DOHH2 (cell line): ENCODE data around the gene CTIF.

ENCODE experiments used
- H3F3A ChIP-seq: fragments of 200-600 bp; sonication (generic), shearing (Covaris generic); 2 replicates; pipeline ENCODE4 v1.6.0; 2016; ENCODE audit warnings: antibody characterized with exemption, mild to moderate bottlenecking; ENCODE audit not compliant: control insufficient read depth, insufficient read depth
- H3K27ac ChIP-seq: fragments of 200-600 bp; sonication (generic); 2 replicates; pipeline ENCODE4 v1.5.1; 2014; ENCODE audit warnings: low read depth, mild to moderate bottlenecking, low read length, moderate library complexity
- H3K27me3 ChIP-seq: fragments of 200-600 bp; sonication (generic); 2 replicates; pipeline ENCODE4 v1.6.1; 2014; ENCODE audit warnings: mild to moderate bottlenecking, low read length, mixed read lengths; ENCODE audit not compliant: control insufficient read depth
- H3K36me3 ChIP-seq: fragments of 200-600 bp; sonication (generic); 2 replicates; pipeline ENCODE4 v1.6.1; 2014; ENCODE audit warnings: mild to moderate bottlenecking, low read length, moderate library complexity, mixed read lengths; ENCODE audit not compliant: control insufficient read depth
- H3K4me1 ChIP-seq: fragments of 200-600 bp; sonication (generic); 2 replicates; pipeline ENCODE4 v1.6.1; 2014; ENCODE audit warnings: mild to moderate bottlenecking, low read length, mixed read lengths; ENCODE audit not compliant: control insufficient read depth
- H3K4me2 ChIP-seq: fragments of 200-600 bp; sonication (generic); 2 replicates; pipeline ENCODE4 v1.6.0; 2014; ENCODE audit warnings: mild to moderate bottlenecking, low read length, moderate library complexity
- H3K4me3 ChIP-seq: fragments of 200-600 bp; sonication (generic); 2 replicates; pipeline ENCODE4 v1.5.1; 2014; ENCODE audit warnings: mild to moderate bottlenecking, low read length, mixed read lengths
- H3K79me2 ChIP-seq: fragments of 200-600 bp; sonication (generic); 2 replicates; pipeline ENCODE4 v1.6.1; 2014; ENCODE audit warnings: mild to moderate bottlenecking, low read length, mixed read lengths; ENCODE audit not compliant: control insufficient read depth
- H3K9me2 ChIP-seq: fragments of 200-600 bp; sonication (generic); replicated peaks from 2 replicates; pipeline ENCODE4 v1.6.1; 2014; ENCODE audit warnings: mild to moderate bottlenecking, low read length, mixed read lengths; ENCODE audit not compliant: control insufficient read depth
- H3K9me3 ChIP-seq: fragments of 200-600 bp; sonication (generic); 2 replicates; pipeline ENCODE4 v1.6.1; 2014; ENCODE audit warnings: antibody characterized with exemption, low read length, mixed read lengths; ENCODE audit not compliant: control insufficient read depth, insufficient read depth
- H4K20me1 ChIP-seq: fragments of 200-600 bp; sonication (generic); 2 replicates; pipeline ENCODE4 v1.6.0; 2014; ENCODE audit warnings: low read depth, mild to moderate bottlenecking, antibody characterized with exemption, low read length, moderate library complexity; ENCODE audit not compliant: control insufficient read depth, insufficient read depth
- EZH2phosphoT487 ChIP-seq: fragments of 200-600 bp; sonication (generic); IDR thresholded peaks from 2 replicates; pipeline ENCODE4 v1.6.1; 2017; ENCODE audit warnings: borderline replicate concordance, mild to moderate bottlenecking, antibody characterized with exemption, low read length, moderate library complexity, mixed read lengths
- TF ChIP-seq, protein P1 (sequence below): fragments of 200-600 bp; sonication (generic); IDR thresholded peaks from one replicate; pipeline ENCODE4 v1.5.1; 2014; ENCODE audit warnings: antibody characterized with exemption, mild to moderate bottlenecking, low read depth, low read length; ENCODE audit not compliant: poor library complexity, severe bottlenecking

CTIF gene

GRCh38 chr18:48780201-48780912 is 241.5 kb downstream of the CTIF start:
- Histone ChIP-seq H3K27me3 (peaks cover 5% of the 10 kb centered on the region; the same call in 1 of the 2 replicates), H3K36me3 (no peaks in the 10 kb centered on the region), H3K4me3 (no peak overlapping the region), H3K4me1 (peaks cover 24% of the 10 kb centered on the region), H3K9me3 (no peaks in the 10 kb centered on the region), H3K27ac (no peak overlapping the region), H3K4me2 (no peak overlapping the region), H3K9me2 (no peaks in the 10 kb centered on the region), H4K20me1 (peaks cover 8% of the 10 kb centered on the region; the same call in 1 of the 2 replicates), H3F3A (peaks cover 7% of the 10 kb centered on the region), H3K79me2 (no peaks in the 10 kb centered on the region)
- TF ChIP-seq, protein P1, sequence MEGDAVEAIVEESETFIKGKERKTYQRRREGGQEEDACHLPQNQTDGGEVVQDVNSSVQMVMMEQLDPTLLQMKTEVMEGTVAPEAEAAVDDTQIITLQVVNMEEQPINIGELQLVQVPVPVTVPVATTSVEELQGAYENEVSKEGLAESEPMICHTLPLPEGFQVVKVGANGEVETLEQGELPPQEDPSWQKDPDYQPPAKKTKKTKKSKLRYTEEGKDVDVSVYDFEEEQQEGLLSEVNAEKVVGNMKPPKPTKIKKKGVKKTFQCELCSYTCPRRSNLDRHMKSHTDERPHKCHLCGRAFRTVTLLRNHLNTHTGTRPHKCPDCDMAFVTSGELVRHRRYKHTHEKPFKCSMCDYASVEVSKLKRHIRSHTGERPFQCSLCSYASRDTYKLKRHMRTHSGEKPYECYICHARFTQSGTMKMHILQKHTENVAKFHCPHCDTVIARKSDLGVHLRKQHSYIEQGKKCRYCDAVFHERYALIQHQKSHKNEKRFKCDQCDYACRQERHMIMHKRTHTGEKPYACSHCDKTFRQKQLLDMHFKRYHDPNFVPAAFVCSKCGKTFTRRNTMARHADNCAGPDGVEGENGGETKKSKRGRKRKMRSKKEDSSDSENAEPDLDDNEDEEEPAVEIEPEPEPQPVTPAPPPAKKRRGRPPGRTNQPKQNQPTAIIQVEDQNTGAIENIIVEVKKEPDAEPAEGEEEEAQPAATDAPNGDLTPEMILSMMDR, result no peak
- TF ChIP-seq EZH2phosphoT487, result no peak

- H3K27me3 ChIP-seq, result peaks cover 5% of the 10 kb centered on the region; the same call in 1 of the 2 replicates
- no peak overlapping the region for H3K4me2 ChIP-seq
- peaks cover 10% of the 10 kb centered on the region for H3F3A ChIP-seq
- no peak overlapping the region for H3K27ac ChIP-seq
- peaks cover 29% of the 10 kb centered on the region for H3K4me1 ChIP-seq
- H3K4me3 ChIP-seq, result no peak overlapping the region
- H3K9me3 ChIP-seq, result no peaks in the 10 kb centered on the region
- TF ChIP-seq EZH2phosphoT487, result no peak
- TF ChIP-seq, protein P1, result no peak
- H3K9me2 ChIP-seq, result no peaks in the 10 kb centered on the region
- H4K20me1 ChIP-seq, result peaks cover 8% of the 10 kb centered on the region; the same call in 1 of the 2 replicates
- H3K36me3 ChIP-seq, result no peaks in the 10 kb centered on the region
- no peaks in the 10 kb centered on the region for H3K79me2 ChIP-seq
These were observed 242.0 kb downstream of the CTIF start for GRCh38 chr18:48780913-48781162.

- no peaks in the 10 kb centered on the region for H3K9me3 ChIP-seq
- peaks cover 34% of the 10 kb centered on the region for H3K4me1 ChIP-seq
- H3K27me3 ChIP-seq, result peaks cover 5% of the 10 kb centered on the region; the same call in 1 of the 2 replicates
- no peak overlapping the region for H3K4me2 ChIP-seq
- H4K20me1 ChIP-seq, result peaks cover 8% of the 10 kb centered on the region; the same call in 1 of the 2 replicates
- no peaks in the 10 kb centered on the region for H3K36me3 ChIP-seq
- no peaks in the 10 kb centered on the region for H3K9me2 ChIP-seq
- H3F3A ChIP-seq, result peaks cover 10% of the 10 kb centered on the region
- H3K27ac ChIP-seq, result no peak overlapping the region
- TF ChIP-seq, protein P1, result no peak
- no peak for TF ChIP-seq EZH2phosphoT487
- H3K79me2 ChIP-seq, result no peaks in the 10 kb centered on the region
- H3K4me3 ChIP-seq, result no peak overlapping the region
These were observed 242.5 kb downstream of the CTIF start for GRCh38 chr18:48781163-48781987.
